K562 (cell line): ENCODE data around the gene SZT2. TPM values are rescaled to one million over a fixed set of nuclear protein-coding genes. Genes with fewer than 3 reads are reported as not detected.
A peak's percentile ranks its signal among the peaks of the same experiment; 100 is the strongest.

Experiments
- C11orf30 ChIP-seq: fragments of 450-650 bp; IDR thresholded peaks from 2 replicates; pipeline ENCODE4 v1.6.1; 2016; ENCODE audit warnings: low read depth, mild to moderate bottlenecking
- CBFA2T3 ChIP-seq: fragments of 450-650 bp; IDR thresholded peaks from 2 replicates; pipeline ENCODE4 v1.6.1; 2017
- CC2D1A ChIP-seq: fragments of 450-650 bp; IDR thresholded peaks from 2 replicates; pipeline ENCODE4 v1.6.1; 2017; ENCODE audit warnings: mild to moderate bottlenecking
- CHAMP1 ChIP-seq: fragments of 450-650 bp; IDR thresholded peaks from 2 replicates; pipeline ENCODE4 v1.6.1; 2016; ENCODE audit warnings: mild to moderate bottlenecking
- CREM ChIP-seq: IDR thresholded peaks from 2 replicates; pipeline ENCODE4 v1.6.1; 2014; ENCODE audit warnings: antibody characterized with exemption, low read depth
- CUX1 ChIP-seq: fragments of 200-800 bp; sonication (Bioruptor generic); IDR thresholded peaks from 2 replicates; pipeline ENCODE4 v1.6.1; 2016; ENCODE audit warnings: missing genetic modification characterization, missing compliant biosample characterization
- E2F4 ChIP-seq: sonication (generic); formaldehyde crosslinking; IDR thresholded peaks from 2 replicates; pipeline ENCODE4 v1.8.0; 2022; ENCODE audit warnings: mild to moderate bottlenecking, low read depth, missing genetic modification reagents
- GTF2A2 ChIP-seq: IDR thresholded peaks from 2 replicates; pipeline ENCODE4 v1.6.1; 2016; ENCODE audit warnings: mild to moderate bottlenecking, missing genetic modification characterization, missing compliant biosample characterization
- HDAC3 ChIP-seq: fragments of 450-650 bp; IDR thresholded peaks from 2 replicates; pipeline ENCODE4 v1.6.1; 2018; ENCODE audit warnings: borderline replicate concordance, mild to moderate bottlenecking, moderate library complexity; ENCODE audit not compliant: partially characterized antibody
- MNT ChIP-seq, 2 experiments: fragments of 450-650 bp; conservative IDR thresholded peaks; 2 replicates each; pipeline ENCODE4 v1.6.1; 2017; ENCODE audit warnings: mild to moderate bottlenecking in 2 of 2, moderate library complexity in 2 of 2
- NRF1 ChIP-seq, 2 experiments: fragments of 450-650 bp; IDR thresholded peaks in 1 of 2; conservative IDR thresholded peaks in 1 of 2; 2 replicates each; pipeline ENCODE4 v1.6.1; 2014; ENCODE audit warnings: mild to moderate bottlenecking in 2 of 2
- NUFIP1 ChIP-seq: fragments of 450-650 bp; IDR thresholded peaks from 2 replicates; pipeline ENCODE4 v1.6.1; 2018; ENCODE audit not compliant: partially characterized antibody
- PURB ChIP-seq: sonication (generic); formaldehyde crosslinking; IDR thresholded peaks from 2 replicates; pipeline ENCODE4 v1.9.0; 2021; ENCODE audit warnings: low read depth, mild to moderate bottlenecking, missing genetic modification reagents
- SAP30 ChIP-seq: fragments of 200-600 bp; sonication (generic); IDR thresholded peaks from 2 replicates; pipeline ENCODE4 v1.6.1; 2012; ENCODE audit warnings: borderline replicate concordance, low read depth, mild to moderate bottlenecking, moderate library complexity, low read length, control low read depth, inconsistent platforms; ENCODE audit not compliant: insufficient read depth, poor library complexity, severe bottlenecking
- TOE1 ChIP-seq, 2 experiments: fragments of 450-650 bp in 1 of 2; sonication (generic) in 1 of 2; formaldehyde crosslinking in 1 of 2; IDR thresholded peaks; 2 replicates each; pipeline versions ENCODE4 v1.7.1 to v1.8.0; 2016 to 2022; ENCODE audit warnings: borderline replicate concordance in 2 of 2, mild to moderate bottlenecking in 2 of 2, antibody characterized with exemption in 1 of 2, inconsistent platforms in 1 of 2, low read depth in 1 of 2, missing genetic modification reagents in 1 of 2, moderate library complexity in 1 of 2
- polyA plus RNA-seq, 8 experiments: library from polyadenylated mRNA; depleted of rRNA in 4 of 8; stranded (reverse) in 5 of 8; unstranded in 3 of 8; fragments of >200 nt; fragmentation: Nextera tagmentation in 2 of 8; fragmentation: Illumina TruSeq in 1 of 8; extraction: Ambion mirVana in 2 of 8; extraction: Trizol in 1 of 8; gene quantifications; 2 replicates each; pipeline versions ENCODE4 v1.2.1 to v1.2.3, GENCODE V29; 2011 to 2014; ENCODE audit warnings: inconsistent platforms in 1 of 8, missing spikeins in 1 of 8
- total RNA-seq, 7 experiments: library from RNA; depleted of rRNA in 6 of 7; stranded (reverse); fragments of >200 nt in 6 of 7; fragmentation: Illumina TruSeq in 2 of 7; extraction: Trizol in 2 of 7; gene quantifications; 2 replicates each; pipeline versions ENCODE4 v1.2.1 to v1.2.3, GENCODE V29; 2011 to 2021; ENCODE audit warnings: low replicate concordance in 1 of 7

The SZT2 gene
- total and polyA plus RNA-seq, 9 of the 15 experiments (the other 6 are each of a cell fraction or from before 2014, with no cell fraction given), result 0.88 to 31.0 (median 12.8) TPM

- TF ChIP-seq E2F4, result peak; percentile 95
- TF ChIP-seq HDAC3, result peak; percentile 28
- peak; percentile 44 for TF ChIP-seq CREM
- no peak for TF ChIP-seq PURB
- TF ChIP-seq TOE1 (IDR thresholded peaks at IDR 0.05; ENCODE audit: borderline replicate concordance), result 0 out of 2 replicates have a peak, but pooled peaks have one; percentile 39
- TF ChIP-seq TOE1 (CRISPR knock-in tag; IDR thresholded peaks at IDR 0.05; ENCODE audit: borderline replicate concordance, low read depth), result peak; percentile 83; the same call in 1 of the 2 replicates
- peak; percentile 97 for TF ChIP-seq CHAMP1
- TF ChIP-seq GTF2A2 (tag), result no peak
- TF ChIP-seq C11orf30, result peak; percentile 70
- TF ChIP-seq CUX1 (CRISPR knock-in tag), result no peak
- TF ChIP-seq NRF1 (conservative IDR thresholded peaks at IDR 0.05 in 1 of 2, IDR thresholded peaks at IDR 0.05 in 1 of 2), result peak; percentile 51 to 58; a peak in 3 of 4 replicates
- peak; percentile 67 to 87 for TF ChIP-seq MNT (conservative IDR thresholded peaks at IDR 0.05)
- TF ChIP-seq NUFIP1, result no peak
- TF ChIP-seq CC2D1A, result peak; percentile 99
- peak; percentile 98 for TF ChIP-seq SAP30
- TF ChIP-seq CBFA2T3, result no peak
Observed at GRCh38 chr1:43358746-43359693, 30.7 kb upstream of the SZT2 start, which contains the start of gene CDC20 (continued).
